GM19023 (cell line): ENCODE data around the gene OR9A2.
"Not testable (repeated sequence)": the region's sequence is repeated elsewhere in the genome, so short reads cannot be mapped to it uniquely, and the experiment has no call there.

Experiments
- ATAC-seq: cut with Tn5 transposase; IDR thresholded peaks from one replicate; pipeline ENCODE4 v1.9.1; 2021; ENCODE audit warnings: mild to moderate bottlenecking, moderate library complexity; ENCODE audit not compliant: unreplicated experiment

The OR9A2 gene

DNA sequence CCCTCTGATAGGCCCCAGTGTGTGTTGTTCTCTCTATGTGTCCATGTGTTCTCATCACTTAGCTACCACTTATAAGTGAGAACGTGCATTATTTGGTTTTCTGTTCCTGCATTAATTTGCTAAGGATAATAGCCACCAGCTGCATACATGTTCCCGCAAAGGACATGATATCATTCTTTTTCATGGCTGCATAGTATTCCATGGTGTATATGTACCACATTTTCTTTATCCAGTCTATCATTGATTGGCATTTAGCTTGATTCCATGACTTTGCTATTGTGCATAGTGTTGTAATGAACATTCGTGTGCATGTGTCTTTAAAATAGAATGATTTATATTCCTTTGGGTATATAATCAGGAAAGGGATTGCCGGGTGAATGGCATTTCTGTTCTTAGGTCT, 48.5 kb downstream of the OR9A2 start:
- not testable (repeated sequence) for ATAC-seq
